Lung (tissue), 12 donors: ENCODE results near the gene LRRC40. TPM values are rescaled to one million over a fixed set of nuclear protein-coding genes. Genes with fewer than 3 reads are reported as not detected.

Source experiments
- ATAC-seq: fragments of 200-7000 bp; cut with Tn5 transposase; one replicate; pipeline ENCODE4 v1.9.1; 2020; ENCODE audit warnings: moderate number of reproducible peaks; ENCODE audit not compliant: insufficient read depth, low FRiP score
- DNase-seq, 3 donors: peaks; one replicate each; pipeline ENCODE4 v3.0.0-alpha.2; 2013 to 2017
- H3K27ac ChIP-seq, 2 donors: one replicate each; pipeline ENCODE4 v1.5.1; 2013; ENCODE audit warnings: mild to moderate bottlenecking in 2 of 2, moderate library complexity in 2 of 2, control low read depth in 1 of 2, inconsistent platforms in 1 of 2, low read depth in 1 of 2, low read length in 1 of 2
- H3K27me3 ChIP-seq, 3 donors: one replicate each; pipeline ENCODE4 v1.5.1; 2013; ENCODE audit warnings: low read length in 2 of 3; ENCODE audit not compliant: control insufficient read depth in 3 of 3, insufficient read depth in 3 of 3
- H3K36me3 ChIP-seq, 4 donors: one replicate each; pipeline ENCODE4 v1.5.1; 2013; ENCODE audit warnings: low read length in 4 of 4, mild to moderate bottlenecking in 1 of 4, moderate library complexity in 1 of 4; ENCODE audit not compliant: control insufficient read depth in 4 of 4, insufficient read depth in 4 of 4
- H3K4me1 ChIP-seq, 5 donors: one replicate each; pipeline ENCODE4 v1.5.1; 2013; ENCODE audit warnings: low read length in 5 of 5, mild to moderate bottlenecking in 2 of 5, moderate library complexity in 1 of 5; ENCODE audit not compliant: control insufficient read depth in 5 of 5, insufficient read depth in 5 of 5
- H3K4me3 ChIP-seq: one replicate; pipeline ENCODE4 v1.5.1; 2013; ENCODE audit warnings: mild to moderate bottlenecking, control low read depth, moderate library complexity
- H3K9ac ChIP-seq, 2 donors: one replicate each; pipeline ENCODE4 v1.5.1; 2013; ENCODE audit warnings: low read length in 2 of 2, control low read depth in 1 of 2; ENCODE audit not compliant: insufficient read depth in 1 of 2
- H3K9me3 ChIP-seq, 4 donors: one replicate each; pipeline ENCODE4 v1.5.1; 2013; ENCODE audit warnings: low read length in 3 of 4, mild to moderate bottlenecking in 1 of 4, moderate library complexity in 1 of 4; ENCODE audit not compliant: control insufficient read depth in 4 of 4, insufficient read depth in 3 of 4
- CTCF ChIP-seq: IDR thresholded peaks from 2 replicates; pipeline ENCODE4 v1.5.1; 2012; ENCODE audit warnings: mild to moderate bottlenecking; ENCODE audit errors: control extremely low read depth, extremely low read depth
- WGBS, 2 donors: extraction: QIAGEN DNeasy Blood & Tissue Kit; methylation state at CpG; one replicate each; pipeline ENCODE4 v1.1.7; 2013; 5-methylcytosine and 5-hydroxymethylcytosine counted together
- polyA plus RNA-seq, 2 donors: library from polyadenylated mRNA; stranded (reverse); fragments of 200-250 nt; gene quantifications; one replicate each; pipeline ENCODE4 v1.2.1, GENCODE V29; 2013
- total RNA-seq, 2 donors: library from RNA; depleted of rRNA in 1 of 2; stranded (reverse); fragments of >200 nt in 1 of 2; gene quantifications; one replicate each; pipeline ENCODE4 v1.2.1, GENCODE V29; 2014 to 2021
- donor health status: control.
- donor health status: control.
- donor health status: Bipolar disorder and iron deficiency.
- donor health status: healthy.
- donor health status: DM: yes; HTN: yes; CAD: no.

LRRC40 gene
- total and polyA plus RNA-seq, 4 donors: 7.5 to 24.6 (median 10.6) TPM

DNA sequence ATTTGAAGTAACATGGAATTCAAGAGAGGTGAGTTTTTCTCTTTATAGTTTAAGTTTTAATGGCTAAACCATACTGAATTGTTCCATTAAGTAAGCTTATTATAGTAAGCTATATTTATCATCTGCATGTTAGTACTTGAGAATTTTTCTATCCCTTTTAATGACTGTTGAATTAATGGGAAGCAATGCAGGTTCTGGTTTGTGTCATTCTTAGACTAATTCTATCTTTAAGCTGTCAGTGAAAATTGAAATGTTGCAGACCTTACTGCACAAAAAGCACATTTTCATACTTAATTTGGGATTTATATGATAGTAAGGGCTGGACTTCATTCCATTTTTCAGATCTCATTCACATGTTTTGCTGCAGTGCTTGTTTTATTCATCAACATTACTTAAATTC, 41.7 kb upstream of the LRRC40 start:
- Histone ChIP-seq H3K27me3 (no peaks in the 10 kb centered on the region), H3K36me3 (peaks cover 10 to 82% (median 46%) of the 10 kb centered on the region in 4 donors), H3K9me3 (no peaks in the 10 kb centered on the region), H3K27ac (no peak overlapping the region), H3K9ac (no peak overlapping the region), H3K4me1 (no peaks in the 10 kb centered on the region), H3K4me3 (no peak overlapping the region)
- no peak for TF ChIP-seq CTCF
- no peak for DNase-seq
- no peak for ATAC-seq

DNA sequence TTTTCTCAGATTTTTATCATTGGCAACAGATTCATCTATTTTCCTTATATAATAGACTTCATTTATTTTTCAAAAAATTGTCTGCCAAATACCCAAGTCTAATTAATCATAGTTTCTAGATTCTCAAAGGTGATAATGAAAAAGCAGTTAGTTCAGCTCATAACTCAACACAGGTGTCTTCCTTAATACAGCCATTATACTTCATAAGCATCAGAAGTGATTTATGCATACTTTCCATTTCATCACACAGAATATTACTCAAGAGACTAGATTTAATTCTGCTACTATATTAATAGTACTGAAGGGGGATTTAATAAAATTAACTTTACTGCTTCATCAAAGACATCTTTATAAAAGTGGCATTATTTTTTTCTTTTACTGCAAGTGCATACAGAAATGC, 34.6 kb upstream of the LRRC40 start:
- no peak for TF ChIP-seq CTCF
- no peak for ATAC-seq

GRCh38 chr1:70234733-70235132, 29.4 kb upstream of the LRRC40 start:
- Histone ChIP-seq H3K4me1 (no peaks in the 10 kb centered on the region), H3K27me3 (no peaks in the 10 kb centered on the region), H3K27ac (no peak overlapping the region), H3K9me3 (no peaks in the 10 kb centered on the region), H3K4me3 (no peak overlapping the region), H3K9ac (no peak overlapping the region), H3K36me3 (peaks cover 16 to 50% (median 35%) of the 10 kb centered on the region in 4 donors)
- TF ChIP-seq CTCF: no peak
- ATAC-seq (no peak), DNase-seq (no peak)

More for the DNA sequence above, 34.6 kb upstream of the LRRC40 start:
- no peak for DNase-seq
- Histone ChIP-seq H3K4me3 (no peak overlapping the region), H3K36me3 (peaks cover 27 to 61% (median 39%) of the 10 kb centered on the region in 4 donors), H3K27me3 (no peaks in the 10 kb centered on the region), H3K9me3 (no peaks in the 10 kb centered on the region), H3K27ac (no peak overlapping the region), H3K4me1 (no peaks in the 10 kb centered on the region), H3K9ac (no peak overlapping the region)

- Histone ChIP-seq H3K36me3 (peaks cover 10 to 43% (median 27%) of the 10 kb centered on the region in 4 donors), H3K9me3 (no peaks in the 10 kb centered on the region), H3K27ac (no peak overlapping the region), H3K4me3 (no peak overlapping the region), H3K9ac (no peak overlapping the region), H3K27me3 (no peaks in the 10 kb centered on the region), H3K4me1 (peaks cover 0 to 8% (median 0%) of the 10 kb centered on the region in 5 donors)
- WGBS, 2 donors: 95 to 97% methylated on average over 4 of the region's 4 CpGs
- TF ChIP-seq CTCF: no peak
- ATAC-seq (no peak), DNase-seq (no peak)
These were observed 26.1 kb upstream of the LRRC40 start for GRCh38 chr1:70231475-70231874.
